ENCODE measurements around the gene IFT25. TPM values are rescaled to one million over a fixed set of nuclear protein-coding genes. Genes with fewer than 3 reads are reported as not detected.

Gene IFT25
- total and polyA plus RNA-seq, 2 of the 13 experiments (the other 11 are each of a cell fraction or from before 2014, with no cell fraction given): 19.7 to 48.0 TPM

DNA sequence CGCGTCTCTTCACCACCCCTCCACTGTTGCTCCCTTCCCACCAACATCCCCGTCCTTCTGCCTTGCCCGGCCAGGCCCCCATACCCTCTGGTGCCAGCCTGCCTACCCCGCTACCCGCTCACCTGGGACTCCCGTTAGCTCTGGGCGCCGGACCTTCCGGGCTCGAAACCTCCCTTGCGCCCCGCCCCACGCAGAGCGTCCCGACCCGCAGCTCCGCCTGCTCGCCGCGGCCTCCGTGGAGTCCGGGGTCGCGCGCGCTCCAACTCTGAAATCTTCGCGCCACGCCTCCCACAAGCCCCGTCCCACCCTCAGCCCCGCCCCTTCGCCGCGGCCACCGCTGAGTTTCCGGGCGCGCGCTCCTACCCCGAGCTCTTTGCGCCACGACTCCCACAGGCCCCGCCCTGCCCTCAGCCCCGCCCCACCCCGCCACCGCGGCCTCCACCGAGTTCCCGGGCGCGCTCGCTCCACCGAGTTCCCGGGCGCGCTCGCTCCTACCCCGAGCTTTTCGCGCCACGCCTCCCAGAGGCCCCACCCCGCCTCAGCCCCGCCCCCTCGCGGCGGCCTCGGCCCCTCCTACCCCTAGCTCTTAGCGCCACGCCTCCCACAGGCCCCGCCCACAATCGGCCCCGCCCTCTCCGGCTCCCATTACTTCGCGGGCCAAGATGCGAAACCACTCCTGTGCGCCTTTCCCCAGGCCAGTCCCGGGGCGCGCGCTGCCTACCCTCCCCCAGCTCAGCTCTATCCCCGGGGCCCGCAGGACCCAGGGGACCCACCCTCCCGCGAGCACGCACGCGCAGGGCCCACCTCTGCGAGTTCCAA is at the start of gene IFT25 (continued):
- TF ChIP-seq ZFY (CRISPR knock-in tag; IDR thresholded peaks at IDR 0.05) (peak; percentile 90), SRSF9 (IDR thresholded peaks at IDR 0.05; ENCODE audit: borderline replicate concordance, insufficient read depth, low read depth, low read length, poor library complexity, severe bottlenecking) (no peak), ISX (CRISPR knock-in tag; conservative IDR thresholded peaks at IDR 0.05) (no peak), ZSCAN29 (CRISPR knock-in tag; conservative IDR thresholded peaks at IDR 0.05) (no peak), ZNF282 (IDR thresholded peaks at IDR 0.05; ENCODE audit: partially characterized antibody) (no peak), ZNF670 (CRISPR knock-in tag; IDR thresholded peaks at IDR 0.05; ENCODE audit: borderline replicate concordance) (0 out of 2 replicates have a peak, but pooled peaks have one; percentile 58), KLF6 (CRISPR knock-in tag; IDR thresholded peaks at IDR 0.05) (no peak), ZNF441 (CRISPR knock-in tag; IDR thresholded peaks at IDR 0.05; ENCODE audit: borderline replicate concordance) (no peak), ZNF577 (CRISPR knock-in tag; IDR thresholded peaks at IDR 0.05; ENCODE audit: borderline replicate concordance, low read depth) (no peak), SNAI1 (CRISPR knock-in tag; IDR thresholded peaks at IDR 0.05; ENCODE audit: borderline replicate concordance) (no peak), SMARCC2 (IDR thresholded peaks at IDR 0.05) (no peak)
- TF ChIP-seq, protein P1, sequence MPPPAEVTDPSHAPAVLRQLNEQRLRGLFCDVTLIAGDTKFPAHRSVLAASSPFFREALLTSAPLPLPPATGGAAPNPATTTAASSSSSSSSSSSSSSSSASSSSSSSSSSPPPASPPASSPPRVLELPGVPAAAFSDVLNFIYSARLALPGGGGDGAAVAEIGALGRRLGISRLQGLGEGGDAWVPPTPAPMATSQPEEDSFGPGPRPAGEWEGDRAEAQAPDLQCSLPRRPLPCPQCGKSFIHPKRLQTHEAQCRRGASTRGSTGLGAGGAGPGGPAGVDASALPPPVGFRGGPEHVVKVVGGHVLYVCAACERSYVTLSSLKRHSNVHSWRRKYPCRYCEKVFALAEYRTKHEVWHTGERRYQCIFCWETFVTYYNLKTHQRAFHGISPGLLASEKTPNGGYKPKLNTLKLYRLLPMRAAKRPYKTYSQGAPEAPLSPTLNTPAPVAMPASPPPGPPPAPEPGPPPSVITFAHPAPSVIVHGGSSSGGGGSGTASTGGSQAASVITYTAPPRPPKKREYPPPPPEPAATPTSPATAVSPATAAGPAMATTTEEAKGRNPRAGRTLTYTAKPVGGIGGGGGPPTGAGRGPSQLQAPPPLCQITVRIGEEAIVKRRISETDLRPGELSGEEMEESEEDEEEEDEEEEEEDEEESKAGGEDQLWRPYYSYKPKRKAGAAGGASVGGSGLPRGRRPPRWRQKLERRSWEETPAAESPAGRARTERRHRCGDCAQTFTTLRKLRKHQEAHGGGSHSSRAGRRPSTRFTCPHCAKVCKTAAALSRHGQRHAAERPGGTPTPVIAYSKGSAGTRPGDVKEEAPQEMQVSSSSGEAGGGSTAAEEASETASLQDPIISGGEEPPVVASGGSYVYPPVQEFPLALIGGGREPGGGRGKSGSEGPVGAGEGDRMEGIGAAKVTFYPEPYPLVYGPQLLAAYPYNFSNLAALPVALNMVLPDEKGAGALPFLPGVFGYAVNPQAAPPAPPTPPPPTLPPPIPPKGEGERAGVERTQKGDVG (CRISPR knock-in tag; IDR thresholded peaks at IDR 0.05; ENCODE audit: borderline replicate concordance): no peak
- TF ChIP-seq, protein P2, sequence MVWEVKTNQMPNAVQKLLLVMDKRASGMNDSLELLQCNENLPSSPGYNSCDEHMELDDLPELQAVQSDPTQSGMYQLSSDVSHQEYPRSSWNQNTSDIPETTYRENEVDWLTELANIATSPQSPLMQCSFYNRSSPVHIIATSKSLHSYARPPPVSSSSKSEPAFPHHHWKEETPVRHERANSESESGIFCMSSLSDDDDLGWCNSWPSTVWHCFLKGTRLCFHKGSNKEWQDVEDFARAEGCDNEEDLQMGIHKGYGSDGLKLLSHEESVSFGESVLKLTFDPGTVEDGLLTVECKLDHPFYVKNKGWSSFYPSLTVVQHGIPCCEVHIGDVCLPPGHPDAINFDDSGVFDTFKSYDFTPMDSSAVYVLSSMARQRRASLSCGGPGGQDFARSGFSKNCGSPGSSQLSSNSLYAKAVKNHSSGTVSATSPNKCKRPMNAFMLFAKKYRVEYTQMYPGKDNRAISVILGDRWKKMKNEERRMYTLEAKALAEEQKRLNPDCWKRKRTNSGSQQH (CRISPR knock-in tag; IDR thresholded peaks at IDR 0.05; ENCODE audit: low read depth): no peak
- TF ChIP-seq, protein P3, sequence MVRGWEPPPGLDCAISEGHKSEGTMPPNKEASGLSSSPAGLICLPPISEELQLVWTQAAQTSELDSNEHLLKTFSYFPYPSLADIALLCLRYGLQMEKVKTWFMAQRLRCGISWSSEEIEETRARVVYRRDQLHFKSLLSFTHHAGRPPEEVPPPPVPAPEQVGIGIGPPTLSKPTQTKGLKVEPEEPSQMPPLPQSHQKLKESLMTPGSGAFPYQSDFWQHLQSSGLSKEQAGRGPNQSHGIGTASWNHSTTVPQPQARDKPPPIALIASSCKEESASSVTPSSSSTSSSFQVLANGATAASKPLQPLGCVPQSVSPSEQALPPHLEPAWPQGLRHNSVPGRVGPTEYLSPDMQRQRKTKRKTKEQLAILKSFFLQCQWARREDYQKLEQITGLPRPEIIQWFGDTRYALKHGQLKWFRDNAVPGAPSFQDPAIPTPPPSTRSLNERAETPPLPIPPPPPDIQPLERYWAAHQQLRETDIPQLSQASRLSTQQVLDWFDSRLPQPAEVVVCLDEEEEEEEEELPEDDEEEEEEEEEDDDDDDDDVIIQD (CRISPR knock-in tag; IDR thresholded peaks at IDR 0.05; ENCODE audit: low read depth): no peak
- TF ChIP-seq, protein P4, sequence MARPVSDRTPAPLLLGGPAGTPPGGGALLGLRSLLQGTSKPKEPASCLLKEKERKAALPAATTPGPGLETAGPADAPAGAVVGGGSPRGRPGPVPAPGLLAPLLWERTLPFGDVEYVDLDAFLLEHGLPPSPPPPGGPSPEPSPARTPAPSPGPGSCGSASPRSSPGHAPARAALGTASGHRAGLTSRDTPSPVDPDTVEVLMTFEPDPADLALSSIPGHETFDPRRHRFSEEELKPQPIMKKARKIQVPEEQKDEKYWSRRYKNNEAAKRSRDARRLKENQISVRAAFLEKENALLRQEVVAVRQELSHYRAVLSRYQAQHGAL (CRISPR knock-in tag; IDR thresholded peaks at IDR 0.05; ENCODE audit: not compliant biosample characterization): no peak
- TF ChIP-seq, protein P5, sequence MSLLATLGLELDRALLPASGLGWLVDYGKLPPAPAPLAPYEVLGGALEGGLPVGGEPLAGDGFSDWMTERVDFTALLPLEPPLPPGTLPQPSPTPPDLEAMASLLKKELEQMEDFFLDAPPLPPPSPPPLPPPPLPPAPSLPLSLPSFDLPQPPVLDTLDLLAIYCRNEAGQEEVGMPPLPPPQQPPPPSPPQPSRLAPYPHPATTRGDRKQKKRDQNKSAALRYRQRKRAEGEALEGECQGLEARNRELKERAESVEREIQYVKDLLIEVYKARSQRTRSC (CRISPR knock-in tag; IDR thresholded peaks at IDR 0.05; ENCODE audit: low read depth): no peak
- TF ChIP-seq, protein P6, sequence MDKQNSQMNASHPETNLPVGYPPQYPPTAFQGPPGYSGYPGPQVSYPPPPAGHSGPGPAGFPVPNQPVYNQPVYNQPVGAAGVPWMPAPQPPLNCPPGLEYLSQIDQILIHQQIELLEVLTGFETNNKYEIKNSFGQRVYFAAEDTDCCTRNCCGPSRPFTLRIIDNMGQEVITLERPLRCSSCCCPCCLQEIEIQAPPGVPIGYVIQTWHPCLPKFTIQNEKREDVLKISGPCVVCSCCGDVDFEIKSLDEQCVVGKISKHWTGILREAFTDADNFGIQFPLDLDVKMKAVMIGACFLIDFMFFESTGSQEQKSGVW (CRISPR knock-in tag; IDR thresholded peaks at IDR 0.05; ENCODE audit: borderline replicate concordance): no peak
- TF ChIP-seq, protein P7, sequence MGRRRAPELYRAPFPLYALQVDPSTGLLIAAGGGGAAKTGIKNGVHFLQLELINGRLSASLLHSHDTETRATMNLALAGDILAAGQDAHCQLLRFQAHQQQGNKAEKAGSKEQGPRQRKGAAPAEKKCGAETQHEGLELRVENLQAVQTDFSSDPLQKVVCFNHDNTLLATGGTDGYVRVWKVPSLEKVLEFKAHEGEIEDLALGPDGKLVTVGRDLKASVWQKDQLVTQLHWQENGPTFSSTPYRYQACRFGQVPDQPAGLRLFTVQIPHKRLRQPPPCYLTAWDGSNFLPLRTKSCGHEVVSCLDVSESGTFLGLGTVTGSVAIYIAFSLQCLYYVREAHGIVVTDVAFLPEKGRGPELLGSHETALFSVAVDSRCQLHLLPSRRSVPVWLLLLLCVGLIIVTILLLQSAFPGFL (CRISPR knock-in tag; IDR thresholded peaks at IDR 0.05): no peak

Data from HepG2 (cell line).